ENCODE measurements around the gene NCOA1. TPM values are rescaled to one million over a fixed set of nuclear protein-coding genes. Genes with fewer than 3 reads are reported as not detected.

The NCOA1 gene
- 10.7 and 13.1 TPM in 2 replicates for polyA plus RNA-seq (2012; rRNA removed)
- polyA plus RNA-seq (2012; cell fraction: cytosol; rRNA removed), result 10.1 and 12.0 TPM in 2 replicates
- 10.0 and 17.1 TPM in 2 replicates for polyA plus RNA-seq (2012; cell fraction: nucleus; rRNA removed)

GRCh38 chr2:24490690-24491541 is at the start of gene NCOA1:
TSS of gene NCOA1 (plus strand) at chr2:24491254. CDS start at chr2:24658678, 167,424 bp downstream.
- DNase-seq, result peak; percentile 97
- H3K79me2 ChIP-seq (ENCODE audit: insufficient read depth), result peaks cover 42% of the 10 kb centered on the region
- CTCF ChIA-PET, result interaction anchor here (0.9 to 2.8 kb wide), 11 partner anchors 9 to 407 kb away, joined by 3 to 12 read pairs (median 3); partner anchors contain the start of gene TP53I3
- H2AFZ ChIP-seq (ENCODE audit: low read depth), result peak within 1 kb of the TSS; percentile 98
- H3F3A ChIP-seq (replicated peaks; ENCODE audit: insufficient read depth), result peaks cover 9% of the 10 kb centered on the region
- peak within 1 kb of the TSS; percentile 72 for H3K9ac ChIP-seq
- 1% methylated on average over 48 of the region's 113 CpGs for WGBS (ENCODE audit: low lambda C conversion rate)
- POLR2A ChIA-PET, result interaction anchor here (0.6 to 0.9 kb wide), 2 partner anchors 302 to 321 kb away, joined by 3 read pairs; partner anchors contain the start of genes CENPO and PTRHD1
- no peaks in the 10 kb centered on the region for H3K9me3 ChIP-seq
- peaks cover 7% of the 10 kb centered on the region; the same call in 1 of the 2 replicates for H4K20me1 ChIP-seq (ENCODE audit: insufficient read depth)
- H3K4me2 ChIP-seq, result peak within 1 kb of the TSS; percentile 74
- no peaks in the 10 kb centered on the region for H3K36me3 ChIP-seq (replicated peaks in 1 of 2; ENCODE audit: control insufficient read depth in 1 of 2, insufficient read depth in 2 of 2, low read length in 1 of 2)
- H3K27me3 ChIP-seq (ENCODE audit: insufficient read depth), result no peaks in the 10 kb centered on the region
- peaks cover 10 to 14% of the 10 kb centered on the region in 2 experiments; a peak in 3 of 4 replicates for H3K4me1 ChIP-seq (ENCODE audit: control insufficient read depth in 1 of 2, insufficient read depth in 2 of 2, low read depth in 1 of 2, low read length in 1 of 2)
- peak within 1 kb of the TSS; percentile 81 to 97 for H3K27ac ChIP-seq (ENCODE audit: low read depth in 2 of 2, low read length in 1 of 2)
- no peaks in the 10 kb centered on the region for H3K9me2 ChIP-seq
- H3K4me3 ChIP-seq (ENCODE audit: low read depth in 2 of 2, low read length in 1 of 2), result peak within 1 kb of the TSS; percentile 73 to 94
- TF ChIP-seq TEAD4 (IDR thresholded peaks at IDR 0.05; ENCODE audit: borderline replicate concordance, insufficient read depth) (peak; percentile 26; the same call in 1 of the 2 replicates), TCF12 (IDR thresholded peaks at IDR 0.05) (0 out of 2 replicates have a peak, but pooled peaks have one; percentile 12), FOXM1 (IDR thresholded peaks at IDR 0.05; ENCODE audit: low read depth) (no peak), NRF1 (IDR thresholded peaks at IDR 0.05; ENCODE audit: low read depth, low read length) (no peak), YY1 (IDR thresholded peaks at IDR 0.05; ENCODE audit: low read depth) (peak; percentile 86; the same call in 1 of the 2 replicates), USF1 (IDR thresholded peaks at IDR 0.05; ENCODE audit: borderline replicate concordance, low read depth) (no peak), RXRA (IDR thresholded peaks at IDR 0.05; ENCODE audit: borderline replicate concordance, low read depth) (no peak), RAD21 (IDR thresholded peaks at IDR 0.05; ENCODE audit: low read length) (no peak; the same call in 1 of the 2 replicates), SMC3 (IDR thresholded peaks at IDR 0.05; ENCODE audit: low read depth, low read length) (peak; percentile 4; the same call in 1 of the 2 replicates), MEF2A (IDR thresholded peaks at IDR 0.05; ENCODE audit: borderline replicate concordance, low read depth) (no peak), RFX5 (IDR thresholded peaks at IDR 0.05; ENCODE audit: low read length) (no peak), GABPA (IDR thresholded peaks at IDR 0.05; ENCODE audit: low read depth) (no peak), MXI1 (IDR thresholded peaks at IDR 0.05; ENCODE audit: low read depth, low read length) (no peak), EZH2phosphoT487 (IDR thresholded peaks at IDR 0.05; ENCODE audit: borderline replicate concordance, low read depth) (no peak), CHD2 (IDR thresholded peaks at IDR 0.05; ENCODE audit: low read length, partially characterized antibody) (no peak), TAF1 (IDR thresholded peaks at IDR 0.05; ENCODE audit: borderline replicate concordance, low read depth, low read length) (peak; percentile 61), POLR2AphosphoS5 (IDR thresholded peaks at IDR 0.05; ENCODE audit: low read depth, low read length) (peak; percentile 61)
- TF ChIP-seq, protein P1, sequence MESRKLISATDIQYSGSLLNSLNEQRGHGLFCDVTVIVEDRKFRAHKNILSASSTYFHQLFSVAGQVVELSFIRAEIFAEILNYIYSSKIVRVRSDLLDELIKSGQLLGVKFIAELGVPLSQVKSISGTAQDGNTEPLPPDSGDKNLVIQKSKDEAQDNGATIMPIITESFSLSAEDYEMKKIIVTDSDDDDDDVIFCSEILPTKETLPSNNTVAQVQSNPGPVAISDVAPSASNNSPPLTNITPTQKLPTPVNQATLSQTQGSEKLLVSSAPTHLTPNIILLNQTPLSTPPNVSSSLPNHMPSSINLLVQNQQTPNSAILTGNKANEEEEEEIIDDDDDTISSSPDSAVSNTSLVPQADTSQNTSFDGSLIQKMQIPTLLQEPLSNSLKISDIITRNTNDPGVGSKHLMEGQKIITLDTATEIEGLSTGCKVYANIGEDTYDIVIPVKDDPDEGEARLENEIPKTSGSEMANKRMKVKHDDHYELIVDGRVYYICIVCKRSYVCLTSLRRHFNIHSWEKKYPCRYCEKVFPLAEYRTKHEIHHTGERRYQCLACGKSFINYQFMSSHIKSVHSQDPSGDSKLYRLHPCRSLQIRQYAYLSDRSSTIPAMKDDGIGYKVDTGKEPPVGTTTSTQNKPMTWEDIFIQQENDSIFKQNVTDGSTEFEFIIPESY (IDR thresholded peaks at IDR 0.05; ENCODE audit: borderline replicate concordance, low read depth), result no peak
- TF ChIP-seq, protein P2, sequence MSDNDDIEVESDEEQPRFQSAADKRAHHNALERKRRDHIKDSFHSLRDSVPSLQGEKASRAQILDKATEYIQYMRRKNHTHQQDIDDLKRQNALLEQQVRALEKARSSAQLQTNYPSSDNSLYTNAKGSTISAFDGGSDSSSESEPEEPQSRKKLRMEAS (IDR thresholded peaks at IDR 0.05; ENCODE audit: low read depth), result peak; percentile 78
- TF ChIP-seq, protein P3, sequence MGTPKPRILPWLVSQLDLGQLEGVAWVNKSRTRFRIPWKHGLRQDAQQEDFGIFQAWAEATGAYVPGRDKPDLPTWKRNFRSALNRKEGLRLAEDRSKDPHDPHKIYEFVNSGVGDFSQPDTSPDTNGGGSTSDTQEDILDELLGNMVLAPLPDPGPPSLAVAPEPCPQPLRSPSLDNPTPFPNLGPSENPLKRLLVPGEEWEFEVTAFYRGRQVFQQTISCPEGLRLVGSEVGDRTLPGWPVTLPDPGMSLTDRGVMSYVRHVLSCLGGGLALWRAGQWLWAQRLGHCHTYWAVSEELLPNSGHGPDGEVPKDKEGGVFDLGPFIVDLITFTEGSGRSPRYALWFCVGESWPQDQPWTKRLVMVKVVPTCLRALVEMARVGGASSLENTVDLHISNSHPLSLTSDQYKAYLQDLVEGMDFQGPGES (IDR thresholded peaks at IDR 0.05; ENCODE audit: low read depth, low read length), result no peak
- TF ChIP-seq, protein P4, sequence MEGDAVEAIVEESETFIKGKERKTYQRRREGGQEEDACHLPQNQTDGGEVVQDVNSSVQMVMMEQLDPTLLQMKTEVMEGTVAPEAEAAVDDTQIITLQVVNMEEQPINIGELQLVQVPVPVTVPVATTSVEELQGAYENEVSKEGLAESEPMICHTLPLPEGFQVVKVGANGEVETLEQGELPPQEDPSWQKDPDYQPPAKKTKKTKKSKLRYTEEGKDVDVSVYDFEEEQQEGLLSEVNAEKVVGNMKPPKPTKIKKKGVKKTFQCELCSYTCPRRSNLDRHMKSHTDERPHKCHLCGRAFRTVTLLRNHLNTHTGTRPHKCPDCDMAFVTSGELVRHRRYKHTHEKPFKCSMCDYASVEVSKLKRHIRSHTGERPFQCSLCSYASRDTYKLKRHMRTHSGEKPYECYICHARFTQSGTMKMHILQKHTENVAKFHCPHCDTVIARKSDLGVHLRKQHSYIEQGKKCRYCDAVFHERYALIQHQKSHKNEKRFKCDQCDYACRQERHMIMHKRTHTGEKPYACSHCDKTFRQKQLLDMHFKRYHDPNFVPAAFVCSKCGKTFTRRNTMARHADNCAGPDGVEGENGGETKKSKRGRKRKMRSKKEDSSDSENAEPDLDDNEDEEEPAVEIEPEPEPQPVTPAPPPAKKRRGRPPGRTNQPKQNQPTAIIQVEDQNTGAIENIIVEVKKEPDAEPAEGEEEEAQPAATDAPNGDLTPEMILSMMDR (IDR thresholded peaks at IDR 0.05), result no peak
